Heart left ventricle (tissue), 16 donors: ENCODE measurements around the gene WNK2. TPM values are rescaled to one million over a fixed set of nuclear protein-coding genes. Genes with fewer than 3 reads are reported as not detected.

Experiments
- ATAC-seq, 4 donors: fragments of 200-7000 bp; cut with Tn5 transposase; one replicate each; pipeline ENCODE4 v1.9.1; 2020 to 2022; ENCODE audit warnings: moderate library complexity in 4 of 4, mild to moderate bottlenecking in 3 of 4, moderate number of reproducible peaks in 1 of 4
- DNase-seq, 5 donors: peaks; one replicate each; pipeline ENCODE4 v3.0.0-alpha.2; 2020
- H3K27ac ChIP-seq, 12 donors: fragments of 200-600 bp; sonication (generic) in 4 of 12; one replicate each; pipeline versions ENCODE4 v1.5.0 to v1.8.0; 2016 to 2022; ENCODE audit warnings: mild to moderate bottlenecking in 2 of 12
- H3K27me3 ChIP-seq, 9 donors: fragments of 200-600 bp; sonication (generic) in 2 of 9; one replicate each; pipeline versions ENCODE4 v1.5.1 to v1.8.0; 2016 to 2022; ENCODE audit warnings: mild to moderate bottlenecking in 3 of 9
- H3K36me3 ChIP-seq, 9 donors: fragments of 200-600 bp; sonication (generic) in 2 of 9; one replicate each; pipeline versions ENCODE4 v1.5.0 to v1.8.0; 2018 to 2022; ENCODE audit warnings: mild to moderate bottlenecking in 2 of 9
- H3K4me1 ChIP-seq, 12 donors: fragments of 200-600 bp; sonication (generic) in 4 of 12; one replicate each; pipeline versions ENCODE4 v1.5.0 to v1.8.0; 2016 to 2022; ENCODE audit warnings: mild to moderate bottlenecking in 3 of 12
- H3K4me3 ChIP-seq, 12 donors: fragments of 200-600 bp; sonication (generic) in 4 of 12; one replicate each; pipeline versions ENCODE4 v1.5.0 to v1.8.0; 2017 to 2022; ENCODE audit warnings: mild to moderate bottlenecking in 9 of 12, moderate library complexity in 4 of 12
- H3K9me3 ChIP-seq, 12 donors: fragments of 200-600 bp; sonication (generic) in 4 of 12; one replicate each; pipeline versions ENCODE4 v1.5.0 to v1.8.0; 2016 to 2022; ENCODE audit warnings: mild to moderate bottlenecking in 1 of 12
- POLR2A ChIP-seq, 2 donors: fragments of 450-650 bp; IDR thresholded peaks; one replicate each; pipeline ENCODE4 v1.6.1; 2017; ENCODE audit warnings: antibody characterized with exemption in 2 of 2, mild to moderate bottlenecking in 2 of 2, moderate library complexity in 2 of 2
- WGBS, 4 donors: extraction: QIAGEN DNeasy Blood & Tissue Kit in 2 of 4; methylation state at CpG; one replicate each; pipeline versions ENCODE4 v1.1.5 to v1.1.7; 2013 to 2018; 5-methylcytosine and 5-hydroxymethylcytosine counted together
- intact Hi-C, 10 donors: fragments of 100-400 bp; cut with DNase I; formaldehyde crosslinking; loops; one replicate each; pipeline versions ENCODE4 v1.11.1 to v1.14.2; 2022
- polyA plus RNA-seq, 2 donors: library from polyadenylated mRNA; stranded (reverse); fragments of 200-250 nt; gene quantifications; one replicate each; pipeline ENCODE4 v1.2.3, GENCODE V29; 2013
- total RNA-seq, 9 donors: library from RNA; depleted of rRNA in 2 of 9; stranded (reverse); fragments of >200 nt in 2 of 9; fragmentation: NEBNext Ultra II Directional in 3 of 9; extraction: Animal tissue kit (Norgen Biotek cat#: 25700) in 3 of 9; gene quantifications; one replicate each; pipeline versions ENCODE4 v1.1.0 to v1.2.4, GENCODE V29; 2016 to 2023
- TF ChIP-seq, protein P1 (sequence below), 12 donors: fragments of 200-600 bp; sonication (generic) in 4 of 12; IDR thresholded peaks; one replicate each; pipeline versions ENCODE4 v1.5.0 to v1.8.0; 2018 to 2022; ENCODE audit warnings: antibody characterized with exemption in 12 of 12, mild to moderate bottlenecking in 5 of 12
- donor health status: ischemic (EF 13 %, LVEDD 7.1; RV severe dilation, severe dysfunction).
- donor health status: healthy with polysubstance abuse.
- donor health status: DM: no; HTN: yes; CAD: no.
- donor health status: DM: no; HTN: no; CAD: no.
- donor health status: ischemic (EF 25% LVEDD 6.9; RV normal size, moderate dysfunction).
- donor health status: ischemic (EF 25% LVEDD 5.7; RV mildly dilated, moderate dysfunction).
- donor health status: healthy.
- donor health status: DM: yes; HTN: yes; CAD: no.
- donor health status: ischemic (EF 35%, LVEDD 5.7; RV mildly dilated, moderate dysfunction).
- donor health status: nonischemic (EF 11% LVEDD 7.7; RV severe dilation, severe dysfunction).
- donor health status: DM: yes; HTN: yes; CAD: no.
- donor health status: PGD.
- donor health status: ischemic (EF 29% LVEDD 5.4; RV normal size, mild dysfunction).
- donor health status: nonischemic (EF 23%, LVEDD 6.1; RV moderate dilation, normal function).

The WNK2 gene
- total and polyA plus RNA-seq, 11 donors = 29.4 to 206 (median 112) TPM

DNA sequence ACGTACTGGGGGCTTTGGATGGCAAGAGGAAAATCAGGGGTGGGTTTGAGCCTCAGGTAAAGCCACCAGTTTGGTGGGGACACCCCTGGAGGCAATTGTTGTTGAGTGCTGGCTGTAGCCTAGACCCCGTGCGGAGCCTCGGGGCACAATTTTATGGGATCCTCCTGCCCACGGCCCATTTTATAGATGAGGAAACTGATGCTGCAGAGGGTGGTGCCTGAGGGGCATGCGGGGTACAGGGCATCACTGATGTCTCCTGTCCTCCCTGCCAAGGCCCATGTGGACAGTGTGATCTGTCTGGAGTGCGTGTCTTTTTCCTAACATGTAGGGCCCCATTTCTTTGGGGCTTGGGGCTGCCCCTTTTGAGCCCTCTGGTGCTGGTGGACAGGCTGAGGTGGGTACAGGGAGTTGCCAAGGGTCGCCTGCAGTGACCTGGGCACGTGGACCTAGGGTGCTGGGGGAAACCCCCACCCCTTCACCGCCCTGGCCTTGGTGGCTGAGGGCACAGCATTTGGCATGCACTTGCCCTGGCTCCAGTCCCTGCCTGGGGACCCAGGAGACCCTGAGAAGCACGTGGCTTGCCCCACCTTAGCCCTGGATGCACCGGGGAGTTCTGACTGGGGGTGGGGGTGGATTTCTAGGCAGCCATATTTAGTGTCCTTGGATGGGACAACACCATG lies 22.1 kb downstream of the WNK2 start:
- TF ChIP-seq, protein P1, sequence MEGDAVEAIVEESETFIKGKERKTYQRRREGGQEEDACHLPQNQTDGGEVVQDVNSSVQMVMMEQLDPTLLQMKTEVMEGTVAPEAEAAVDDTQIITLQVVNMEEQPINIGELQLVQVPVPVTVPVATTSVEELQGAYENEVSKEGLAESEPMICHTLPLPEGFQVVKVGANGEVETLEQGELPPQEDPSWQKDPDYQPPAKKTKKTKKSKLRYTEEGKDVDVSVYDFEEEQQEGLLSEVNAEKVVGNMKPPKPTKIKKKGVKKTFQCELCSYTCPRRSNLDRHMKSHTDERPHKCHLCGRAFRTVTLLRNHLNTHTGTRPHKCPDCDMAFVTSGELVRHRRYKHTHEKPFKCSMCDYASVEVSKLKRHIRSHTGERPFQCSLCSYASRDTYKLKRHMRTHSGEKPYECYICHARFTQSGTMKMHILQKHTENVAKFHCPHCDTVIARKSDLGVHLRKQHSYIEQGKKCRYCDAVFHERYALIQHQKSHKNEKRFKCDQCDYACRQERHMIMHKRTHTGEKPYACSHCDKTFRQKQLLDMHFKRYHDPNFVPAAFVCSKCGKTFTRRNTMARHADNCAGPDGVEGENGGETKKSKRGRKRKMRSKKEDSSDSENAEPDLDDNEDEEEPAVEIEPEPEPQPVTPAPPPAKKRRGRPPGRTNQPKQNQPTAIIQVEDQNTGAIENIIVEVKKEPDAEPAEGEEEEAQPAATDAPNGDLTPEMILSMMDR (IDR thresholded peaks at IDR 0.05) = no peak
- no peak for TF ChIP-seq POLR2A (IDR thresholded peaks at IDR 0.05)
- H3K4me1 ChIP-seq = peaks cover 0 to 95% (median 51%) of the 10 kb centered on the region in 12 donors
- H3K9me3 ChIP-seq = no peaks in the 10 kb centered on the region
- H3K27me3 ChIP-seq = no peaks in the 10 kb centered on the region
- H3K27ac ChIP-seq = peak overlapping the region; percentile 35 to 99 (median 88)
- peak in 2 of 5 donors; percentile 42 to 60 for DNase-seq
- H3K4me3 ChIP-seq = peak overlapping the region in 1 of 12 donors; percentile 31
- ATAC-seq = peak in 3 of 4 donors; percentile 0 to 44 (median 2)
- no peaks in the 10 kb centered on the region for H3K36me3 ChIP-seq
- intact Hi-C loops = loop anchor here in 2 of 10 donors (1.0 to 2.0 kb wide), 2 partner anchors 19 kb away; no protein-coding TSS in a partner anchor
- 42 to 55% (median 51%) methylated on average over 12 of the region's 12 CpGs for WGBS, 4 donors

- peaks cover 0 to 89% (median 45%) of the 10 kb centered on the region in 12 donors for H3K4me1 ChIP-seq
- intact Hi-C loops = loop anchor here in 1 of 10 donors (2.0 kb wide), 1 partner anchor 20 kb away; no protein-coding TSS in a partner anchor
- H3K27ac ChIP-seq = peak overlapping the region; percentile 35 to 99 (median 88)
- TF ChIP-seq, protein P1 (IDR thresholded peaks at IDR 0.05) = no peak
- TF ChIP-seq POLR2A (IDR thresholded peaks at IDR 0.05) = no peak
- H3K27me3 ChIP-seq = no peaks in the 10 kb centered on the region
- no peaks in the 10 kb centered on the region for H3K9me3 ChIP-seq
- ATAC-seq = peak; percentile 2 to 36 (median 10)
- peak in 4 of 5 donors; percentile 19 to 65 (median 48) for DNase-seq
- no peaks in the 10 kb centered on the region for H3K36me3 ChIP-seq
- peak overlapping the region in 3 of 12 donors; percentile 2 to 20 (median 5) for H3K4me3 ChIP-seq
- 3 to 38% (median 35%) methylated on average over 6 to 7 of the region's 7 CpGs for WGBS, 4 donors
Observed at GRCh38 chr9:93206576-93207155, 22.7 kb downstream of the WNK2 start.

DNA sequence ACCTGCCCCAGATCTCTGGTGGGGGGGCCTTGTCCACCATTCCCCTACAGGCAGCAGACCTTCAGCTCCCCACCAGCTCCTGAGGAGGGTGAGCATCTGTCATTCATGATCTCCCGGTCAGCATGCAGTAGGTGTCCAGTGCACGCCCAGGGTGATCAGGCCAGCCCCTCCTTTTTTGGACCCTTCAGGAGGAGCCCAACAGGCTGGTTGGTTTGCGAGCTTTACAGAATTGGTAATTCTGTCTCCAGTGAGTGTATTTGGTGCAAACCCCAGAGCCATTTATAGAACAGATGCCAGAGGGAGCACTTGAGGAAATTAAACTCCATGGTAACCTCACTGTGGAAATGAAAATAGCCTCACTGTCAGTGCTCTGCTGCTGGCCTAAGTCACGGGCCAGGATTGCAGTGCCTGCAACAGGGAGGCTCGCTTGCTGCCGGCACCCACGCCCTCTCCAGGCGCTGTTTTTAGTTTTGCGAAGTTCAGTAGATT lies 23.4 kb downstream of the WNK2 start:
- WGBS, 4 donors = 8 to 24% (median 20%) methylated on average over 9 of the region's 9 CpGs
- TF ChIP-seq, protein P1 (IDR thresholded peaks at IDR 0.05) = peak in 5 of 12 donors; percentile 7 to 38 (median 22)
- TF ChIP-seq POLR2A (IDR thresholded peaks at IDR 0.05) = no peak
- ATAC-seq = peak; percentile 66 to 81 (median 73)
- Histone ChIP-seq H3K4me1 (peaks cover 0 to 86% (median 44%) of the 10 kb centered on the region in 12 donors), H3K36me3 (no peaks in the 10 kb centered on the region), H3K9me3 (no peaks in the 10 kb centered on the region), H3K27ac (peak overlapping the region; percentile 47 to 99 (median 88)), H3K4me3 (peak overlapping the region in 4 of 12 donors; percentile 11 to 37 (median 26)), H3K27me3 (no peaks in the 10 kb centered on the region)
- peak; percentile 61 to 78 (median 73) for DNase-seq
- intact Hi-C loops = loop anchor here in 1 of 10 donors (2.0 kb wide), 1 partner anchor 21 kb away; no protein-coding TSS in a partner anchor
